Activated CD8-positive, alpha-beta memory T cell treated with anti-CD3 and anti-CD28 coated beads, Interleukin-2, amount 50 U/mL, for 1 hour (primary cell): ENCODE measurements around the gene TALDO1.
A peak's percentile ranks its signal among the peaks of the same experiment; 100 is the strongest.
"Not testable (repeated sequence)": the region's sequence is repeated elsewhere in the genome, so short reads cannot be mapped to it uniquely, and the experiment has no call there.

Experiments
- DNase-seq: peaks from one replicate; pipeline ENCODE4 v3.0.0-alpha.2; 2020; ENCODE audit errors: extremely low read depth

Gene TALDO1

DNA sequence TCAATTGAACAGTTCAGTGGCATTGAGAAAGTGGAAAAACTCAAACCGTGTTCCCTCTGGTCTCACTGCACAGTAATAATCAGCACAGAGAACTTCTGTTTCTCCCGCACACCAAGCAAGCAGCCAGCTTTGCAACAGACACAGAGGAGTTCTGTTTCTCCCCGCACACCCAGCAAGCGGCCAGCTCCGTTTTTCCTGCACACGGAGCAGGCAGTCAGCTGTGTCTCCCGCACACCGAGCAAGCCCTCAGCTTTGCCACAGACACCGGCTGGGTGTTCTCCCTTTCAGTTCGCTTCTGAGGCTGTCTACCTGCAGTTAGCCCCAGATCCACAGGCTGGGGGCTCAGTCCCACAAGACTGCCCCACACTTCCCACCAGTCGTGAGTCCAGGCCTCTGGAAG lies 9.9 kb upstream of the TALDO1 start:
- no peak for DNase-seq

DNA sequence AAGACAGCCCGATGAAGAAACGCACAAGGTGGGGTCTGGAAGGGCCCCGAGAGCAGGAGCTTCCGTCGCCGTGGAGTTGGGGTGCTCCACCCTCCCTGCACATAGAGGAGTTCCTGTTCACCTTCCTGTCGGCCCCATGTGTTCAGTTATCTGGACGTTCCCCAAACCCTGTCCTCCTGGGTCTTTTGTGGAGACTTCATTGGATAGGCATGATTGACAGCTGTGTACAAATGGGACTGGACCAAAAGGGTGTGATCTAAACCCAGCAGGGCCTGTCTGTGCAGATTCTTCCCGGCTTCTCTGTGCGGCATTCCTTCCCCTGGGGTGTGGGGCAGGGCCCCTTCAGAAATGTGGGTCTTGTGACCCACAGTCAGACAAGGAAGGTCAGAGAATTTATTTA lies 9.4 kb upstream of the TALDO1 start:
- DNase-seq = not testable (repeated sequence)

GRCh38 chr11:742156-742546 lies 5.1 kb upstream of the TALDO1 start:
- no peak for DNase-seq

DNA sequence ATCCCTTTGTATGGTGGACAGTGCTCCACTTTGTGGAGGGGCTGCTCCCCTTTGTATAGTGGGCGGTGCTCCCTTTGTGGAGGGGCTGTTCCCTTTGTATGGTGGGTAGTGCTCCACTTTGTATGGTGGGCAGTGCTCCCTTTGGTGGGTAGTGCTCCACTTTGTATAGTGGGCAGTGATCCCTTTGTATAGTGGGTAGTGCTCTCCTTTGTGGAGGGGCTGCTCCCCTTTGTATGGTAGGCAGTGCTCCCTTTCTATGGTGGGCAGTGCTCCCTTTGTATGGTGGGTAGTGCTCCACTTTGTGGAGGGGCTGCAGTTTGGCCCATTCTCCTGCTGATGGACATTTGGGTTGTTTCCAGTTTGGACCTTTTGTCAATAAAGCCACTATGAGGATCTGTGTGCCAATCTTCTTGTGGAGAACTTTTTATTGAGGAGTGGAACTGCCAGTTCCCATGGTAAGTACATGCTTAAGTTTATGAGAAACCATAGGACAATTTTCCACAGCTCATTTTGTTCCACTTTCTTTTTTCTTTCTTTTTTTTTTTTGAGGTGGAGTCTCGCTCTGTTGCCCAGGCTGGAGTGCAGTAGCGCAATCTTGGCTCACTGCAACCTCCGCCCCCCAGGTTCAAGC lies 4.6 kb upstream of the TALDO1 start:
- no peak for DNase-seq

DNA sequence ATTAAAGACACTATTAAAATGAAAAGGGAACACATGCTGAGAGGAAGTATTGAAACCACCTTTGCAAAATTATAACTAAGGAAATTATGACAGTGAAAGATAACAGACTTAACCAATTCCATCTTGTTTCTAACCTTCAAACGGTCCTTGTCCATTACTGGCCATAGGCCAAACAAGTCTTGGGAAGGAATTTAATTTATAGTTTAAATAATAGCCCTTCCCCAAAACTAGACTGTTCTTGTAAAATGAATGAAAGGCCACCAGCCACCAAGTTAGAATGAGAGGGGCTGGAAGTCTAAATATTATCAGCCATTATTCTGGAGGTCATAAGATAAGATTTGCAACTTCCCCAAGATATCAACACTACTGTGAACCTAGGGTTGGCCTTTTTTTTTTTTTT lies 1.8 kb upstream of the TALDO1 start:
- no peak for DNase-seq

DNA sequence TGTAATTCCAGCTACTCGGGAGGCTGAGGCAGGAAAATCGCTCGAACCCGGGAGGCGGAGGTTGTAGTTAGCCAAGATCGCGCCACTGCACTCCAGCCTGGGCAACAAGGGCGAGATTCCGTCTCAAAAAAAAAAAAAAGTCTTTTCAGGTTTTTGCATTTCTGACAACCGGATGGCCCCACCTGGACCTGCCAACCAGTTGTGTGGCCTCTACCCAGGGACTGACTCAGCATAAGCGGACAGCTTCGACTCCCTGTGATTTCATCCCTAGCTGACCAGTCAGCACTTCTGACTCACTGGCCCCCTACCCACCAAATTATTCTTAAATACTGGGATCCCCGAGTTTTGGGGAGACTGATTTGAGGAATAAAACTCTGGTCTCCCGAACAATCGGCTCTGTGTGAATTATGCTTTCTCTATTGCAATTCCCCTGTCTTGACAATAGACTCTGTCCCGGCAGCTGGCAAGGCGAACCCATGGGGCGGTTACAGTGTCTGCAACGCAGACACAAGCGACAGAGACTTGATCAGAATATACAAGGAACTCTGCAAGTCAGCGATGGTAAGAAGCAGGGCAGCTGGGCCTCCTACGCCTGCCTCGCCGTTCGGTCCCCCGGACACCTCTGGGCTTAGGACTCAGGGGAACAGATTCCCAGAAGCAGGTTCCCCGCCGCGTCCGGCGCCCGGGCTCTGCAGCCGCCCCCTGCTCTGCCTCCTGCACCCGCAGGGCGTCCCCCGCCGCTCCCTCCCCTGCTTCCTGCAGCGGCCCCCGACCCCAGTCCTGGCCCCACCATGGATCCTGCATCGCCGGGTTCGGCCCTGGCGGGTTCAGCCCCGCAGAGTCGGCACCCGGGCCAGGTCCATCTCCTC lies 741 bp upstream of the TALDO1 start:
- DNase-seq = no peak

- DNase-seq = no peak
These were observed 719 bp downstream of the TALDO1 start for GRCh38 chr11:748007-748359.

DNA sequence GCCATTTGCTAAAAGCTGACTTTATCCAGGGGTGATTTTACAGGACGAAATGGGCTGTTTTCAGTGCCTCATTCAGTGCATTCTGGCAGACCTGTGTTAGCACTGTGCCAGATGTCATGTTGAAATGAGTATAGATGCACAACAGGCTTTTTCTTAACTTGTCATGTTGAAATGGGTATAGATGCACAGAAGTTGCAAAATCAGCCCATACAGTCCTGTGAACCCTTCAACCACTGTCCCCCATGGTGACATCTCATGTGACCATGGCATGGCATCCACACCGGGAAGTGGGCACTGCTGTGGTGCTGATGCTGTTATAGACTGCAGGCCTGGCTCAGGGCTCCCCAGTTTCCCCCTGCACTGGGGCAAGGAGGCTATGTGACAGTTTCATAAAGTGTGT lies 2.5 kb downstream of the TALDO1 start:
- no peak for DNase-seq

DNA sequence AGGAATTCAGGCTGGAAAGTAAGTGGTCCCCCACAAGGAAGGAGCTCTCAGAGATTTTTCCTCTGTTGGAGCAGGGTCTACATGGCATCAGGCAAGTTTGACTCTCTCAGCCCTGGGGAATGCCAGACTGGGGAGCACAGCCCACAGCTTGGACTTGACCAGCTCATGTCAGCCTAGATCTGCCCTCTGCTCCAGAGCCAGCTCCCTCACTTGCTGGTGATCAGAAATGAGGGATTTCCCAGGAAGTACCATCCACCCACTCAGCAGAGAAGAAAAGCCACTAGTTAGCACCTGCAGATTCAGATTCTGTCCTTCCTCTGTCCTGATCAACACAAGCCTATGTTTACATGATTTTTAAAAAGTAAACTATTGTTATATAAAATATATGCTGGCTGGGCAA lies 13.0 kb downstream of the TALDO1 start:
- no peak for DNase-seq

DNA sequence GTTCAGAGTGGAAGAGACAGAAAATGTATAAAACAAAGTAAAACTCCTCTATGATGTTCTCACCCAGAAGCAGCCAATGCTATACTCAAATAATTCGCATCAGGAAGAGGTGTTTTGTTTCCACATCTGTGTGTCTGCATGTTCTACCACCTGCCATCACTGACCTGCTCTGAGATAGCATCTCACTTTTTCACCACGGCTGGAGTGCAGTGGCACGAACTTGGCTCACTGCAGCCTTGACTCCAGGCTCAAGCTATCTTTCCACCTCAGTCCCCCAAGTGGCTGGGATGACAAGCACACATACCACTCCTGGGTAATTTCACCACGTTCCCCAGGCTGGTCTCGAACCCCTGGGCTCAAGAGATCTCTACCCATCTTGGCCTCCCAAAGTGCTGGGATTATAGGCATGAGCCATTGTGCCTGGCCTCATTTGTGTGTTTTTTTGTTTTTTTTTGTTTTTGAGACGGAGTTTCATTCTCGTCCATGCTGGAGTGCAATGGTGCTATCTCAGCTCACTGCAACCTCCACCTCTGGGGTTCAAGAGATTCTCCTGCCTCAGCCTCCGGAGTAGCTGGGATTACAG lies 14.4 kb downstream of the TALDO1 start:
- no peak for DNase-seq

- no peak for DNase-seq
These were observed 15.3 kb downstream of the TALDO1 start for GRCh38 chr11:762421-763072.

DNA sequence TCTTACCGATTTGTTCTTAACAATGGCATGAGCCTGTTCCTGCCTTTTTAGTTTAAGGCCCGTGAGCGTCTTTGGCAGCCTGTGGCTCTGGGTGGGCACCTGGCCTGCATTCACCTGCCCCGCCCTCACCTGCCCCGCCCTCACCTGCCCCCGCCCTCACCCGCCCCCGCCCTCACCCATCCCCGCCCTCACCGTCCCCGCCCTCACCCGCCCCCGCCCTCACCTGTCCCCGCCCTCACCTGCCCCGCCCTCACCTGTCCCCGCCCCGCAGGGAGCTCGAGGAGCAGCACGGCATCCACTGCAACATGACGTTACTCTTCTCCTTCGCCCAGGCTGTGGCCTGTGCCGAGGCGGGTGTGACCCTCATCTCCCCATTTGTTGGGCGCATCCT lies 15.8 kb downstream of the TALDO1 start:
- DNase-seq = no peak

- DNase-seq = no peak
These were observed 16.5 kb downstream of the TALDO1 start for GRCh38 chr11:763549-764321.

DNA sequence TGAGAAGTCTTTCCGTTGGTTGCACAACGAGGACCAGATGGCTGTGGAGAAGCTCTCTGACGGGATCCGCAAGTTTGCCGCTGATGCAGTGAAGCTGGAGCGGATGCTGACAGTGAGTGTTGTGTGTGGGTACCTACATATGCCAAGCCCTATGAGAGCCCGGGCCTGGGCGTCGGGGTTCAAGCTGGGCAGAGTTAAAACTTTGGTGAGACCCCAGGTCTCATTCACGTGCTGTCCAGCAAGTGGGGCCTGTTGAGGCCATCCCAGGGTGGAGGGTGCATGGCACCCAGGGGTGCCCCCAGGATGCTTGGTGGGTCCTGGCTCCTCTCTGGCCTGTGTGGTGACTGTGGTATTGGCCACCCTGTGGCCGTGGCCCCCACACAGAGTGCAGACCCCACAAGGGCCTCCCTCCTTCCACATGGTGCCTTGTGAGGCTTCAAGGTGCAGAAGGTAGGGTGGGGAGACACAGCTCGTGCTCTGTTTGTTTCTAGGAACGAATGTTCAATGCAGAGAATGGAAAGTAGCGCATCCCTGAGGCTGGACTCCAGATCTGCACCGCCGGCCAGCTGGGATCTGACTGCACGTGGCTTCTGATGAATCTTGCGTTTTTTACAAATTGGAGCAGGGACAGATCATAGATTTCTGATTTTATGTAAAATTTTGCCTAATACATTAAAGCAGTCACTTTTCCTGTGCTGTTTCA lies 17.2 kb downstream of the TALDO1 start:
- DNase-seq = no peak

- peak; percentile 32 for DNase-seq
These were observed 17.9 kb downstream of the TALDO1 start for GRCh38 chr11:765025-765801.

DNA sequence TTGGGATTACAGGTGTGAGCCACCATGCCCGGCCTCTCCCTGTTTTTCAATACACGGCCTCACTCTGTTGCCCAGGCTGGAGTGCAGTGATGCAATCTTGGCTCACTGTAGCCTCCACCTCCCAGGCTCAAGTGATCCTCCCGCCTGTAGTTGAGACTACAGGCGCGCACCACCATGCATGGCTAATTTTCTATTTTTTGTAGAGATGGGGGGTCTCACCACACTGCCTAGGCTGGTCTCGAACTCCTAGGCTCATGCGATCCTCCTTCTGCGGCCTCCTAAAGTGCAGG lies 18.5 kb downstream of the TALDO1 start:
- no peak for DNase-seq

DNA sequence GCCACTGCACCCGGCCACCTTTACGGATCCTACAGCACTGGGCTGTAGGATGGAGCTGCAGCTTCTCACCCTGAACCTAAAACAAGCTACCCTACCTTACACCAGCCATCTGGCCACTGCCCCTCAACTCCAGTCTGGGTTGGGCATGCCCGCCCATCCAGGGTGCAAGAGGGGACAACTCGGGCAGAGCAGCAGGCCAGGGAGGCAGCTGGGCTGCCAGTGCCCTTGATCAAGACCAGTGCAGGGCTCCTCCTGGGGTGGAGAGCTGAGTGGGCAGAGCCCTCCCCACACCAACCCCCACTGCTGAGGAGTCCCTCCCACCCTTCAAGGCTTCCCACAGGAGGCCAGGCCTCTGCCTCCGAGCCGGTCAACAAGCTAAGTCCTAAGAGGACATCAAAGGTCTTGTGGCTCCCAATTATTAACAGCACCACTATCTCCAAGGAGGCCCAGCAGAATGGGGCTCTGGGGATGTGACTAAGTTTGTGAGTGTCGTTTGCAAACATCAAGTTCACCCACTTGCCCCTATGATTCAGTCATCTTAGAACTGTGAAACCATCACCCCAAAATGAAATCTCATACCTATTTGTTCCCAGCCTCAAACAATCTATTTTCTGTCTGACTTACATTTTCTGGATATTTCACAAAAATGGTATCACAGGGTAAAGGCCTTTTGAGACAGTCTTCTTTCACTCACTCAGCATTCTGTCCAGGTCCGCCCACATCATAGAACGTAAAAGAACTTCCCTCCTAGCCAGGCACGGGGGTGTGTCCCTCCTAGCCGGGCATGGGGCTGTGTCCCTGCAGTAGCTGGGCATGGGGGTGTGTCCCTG lies 19.1 kb downstream of the TALDO1 start:
- no peak for DNase-seq

- no peak for DNase-seq
These were observed 19.6 kb downstream of the TALDO1 start for GRCh38 chr11:766936-767210.

DNA sequence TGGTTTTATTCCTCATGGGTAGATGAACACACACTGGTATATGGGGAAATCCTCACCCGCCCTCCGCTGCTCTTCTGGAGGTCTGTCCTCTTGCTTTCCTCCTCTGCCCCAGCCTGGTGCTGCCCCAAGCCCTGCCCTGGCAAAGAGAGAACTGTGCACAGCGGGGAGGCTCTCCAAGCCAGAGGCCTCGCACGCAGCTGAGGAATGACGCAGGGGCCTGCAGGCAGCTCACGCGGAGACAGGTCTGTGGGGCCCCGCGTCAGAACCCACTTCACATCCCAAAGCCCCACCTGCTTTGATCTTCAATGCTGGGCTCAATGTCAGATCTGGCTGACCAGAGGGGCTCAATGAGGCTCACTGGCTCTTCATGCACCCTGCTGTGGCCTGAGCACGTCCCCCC lies 20.0 kb downstream of the TALDO1 start:
- DNase-seq = no peak
